Smooth muscle cell (in vitro differentiated cells): ENCODE results near the gene SNX33. TPM values are rescaled to one million over a fixed set of nuclear protein-coding genes. Genes with fewer than 3 reads are reported as not detected.

Experiments
- DNase-seq: peaks from one replicate; lab custom pipeline; 2025; ENCODE audit not compliant: unreplicated experiment; lab: John Stamatoyannopoulos, UW
- H2AFZ ChIP-seq: fragments of 200-600 bp; sonication (generic); 2 replicates; pipeline ENCODE4 v1.6.0; 2016; ENCODE audit warnings: antibody characterized with exemption, low read depth, mild to moderate bottlenecking
- H3F3A ChIP-seq: fragments of 200-600 bp; sonication (generic); 2 replicates; pipeline ENCODE4 v1.6.0; 2017; ENCODE audit warnings: antibody characterized with exemption, low read depth
- H3K27ac ChIP-seq: fragments of 200-600 bp; sonication (generic); 2 replicates; pipeline ENCODE4 v1.5.1; 2016; ENCODE audit warnings: low read depth, mild to moderate bottlenecking
- H3K27me3 ChIP-seq: fragments of 200-600 bp; sonication (generic); 2 replicates; pipeline ENCODE4 v1.6.1; 2016; ENCODE audit warnings: low read depth, mild to moderate bottlenecking
- H3K36me3 ChIP-seq: fragments of 200-600 bp; sonication (generic); 2 replicates; pipeline ENCODE4 v1.5.1; 2016; ENCODE audit warnings: low read depth
- H3K4me1 ChIP-seq: fragments of 200-600 bp; sonication (generic); 2 replicates; pipeline ENCODE4 v1.5.1; 2016; ENCODE audit warnings: low read depth
- H3K4me2 ChIP-seq: fragments of 200-600 bp; sonication (generic); 2 replicates; pipeline ENCODE4 v1.6.0; 2016; ENCODE audit warnings: mild to moderate bottlenecking
- H3K4me3 ChIP-seq: fragments of 200-600 bp; sonication (generic); 2 replicates; pipeline ENCODE4 v1.5.1; 2016; ENCODE audit warnings: mild to moderate bottlenecking
- H3K79me2 ChIP-seq: fragments of 200-600 bp; sonication (generic); 2 replicates; pipeline ENCODE4 v1.6.0; 2016; ENCODE audit warnings: low read depth, mild to moderate bottlenecking
- H3K9ac ChIP-seq: fragments of 200-600 bp; sonication (generic); 2 replicates; pipeline ENCODE4 v1.6.0; 2016; ENCODE audit warnings: low read depth
- H3K9me3 ChIP-seq: fragments of 200-600 bp; sonication (generic); replicated peaks from 2 replicates; pipeline ENCODE4 v1.5.1; 2016; ENCODE audit warnings: low read depth
- H4K20me1 ChIP-seq: fragments of 200-600 bp; sonication (generic); 2 replicates; pipeline ENCODE4 v1.6.0; 2016; ENCODE audit warnings: low read depth
- CTCF ChIP-seq: fragments of 200-600 bp; sonication (generic); IDR thresholded peaks from 2 replicates; pipeline ENCODE4 v1.5.1; 2017; ENCODE audit warnings: borderline replicate concordance, mild to moderate bottlenecking, antibody characterized with exemption; ENCODE audit not compliant: insufficient read depth, poor library complexity, severe bottlenecking
- WGBS: methylation state at CpG from one replicate; pipeline ENCODE4 v1.1.7; 2016; ENCODE audit warnings: low lambda C conversion rate; 5-methylcytosine and 5-hydroxymethylcytosine counted together
- polyA plus RNA-seq: library from polyadenylated mRNA; unstranded; fragments of >200 nt; fragmentation: Nextera tagmentation; extraction: Ambion mirVana; gene quantifications from 2 replicates; pipeline ENCODE4 v1.2.1, GENCODE V29; 2016
- total RNA-seq: library from RNA; depleted of rRNA; stranded (reverse); fragments of >200 nt; gene quantifications from 2 replicates; pipeline ENCODE4 v1.2.3, GENCODE V29; 2014

The SNX33 gene
- total and polyA plus RNA-seq, 2 experiments from 2014 or later = 13.6 to 14.2 TPM

DNA sequence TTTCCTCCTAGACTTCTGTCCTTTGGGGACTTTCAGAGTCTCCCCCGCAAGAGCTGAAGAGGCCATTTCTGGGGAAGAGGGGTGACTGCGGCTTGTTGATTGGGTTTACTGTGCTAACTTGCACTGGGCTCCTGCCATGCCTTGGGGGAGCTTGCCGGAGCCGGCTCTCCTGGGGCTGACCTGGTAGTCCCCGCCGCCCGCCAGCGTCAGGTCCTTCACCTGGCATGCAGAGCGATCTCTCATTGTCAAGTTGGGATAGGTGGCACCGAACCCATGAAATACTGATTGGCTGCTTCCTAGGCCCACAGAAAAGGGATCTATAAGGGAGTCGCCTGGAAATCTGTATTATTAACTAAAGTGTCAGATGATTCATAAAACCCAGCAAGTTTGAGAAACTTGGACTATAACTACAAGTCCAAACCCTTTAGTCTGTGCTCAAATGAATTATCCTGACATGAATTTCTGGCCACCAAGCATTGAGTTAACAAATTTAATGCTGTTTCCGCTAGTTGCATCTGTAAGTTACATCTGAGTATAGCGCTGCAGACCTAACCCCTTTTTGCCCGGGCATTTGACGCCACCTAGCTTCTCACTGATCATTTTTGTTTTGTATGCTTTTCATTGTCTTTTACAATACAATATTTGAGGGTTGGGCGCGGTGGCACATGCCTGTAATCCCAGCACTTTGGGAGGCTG is 7.1 kb upstream of the SNX33 start:
- no peak for TF ChIP-seq CTCF
- peak overlapping the region; percentile 62 for H2AFZ ChIP-seq
- peaks cover 31% of the 10 kb centered on the region for H3K79me2 ChIP-seq
- H3K4me3 ChIP-seq = peak overlapping the region; percentile 65
- DNase-seq = peak; percentile 62
- no peaks in the 10 kb centered on the region for H3K36me3 ChIP-seq
- H3K4me2 ChIP-seq = peak overlapping the region; percentile 85
- peak overlapping the region; percentile 58 for H3K27ac ChIP-seq
- peaks cover 7% of the 10 kb centered on the region for H3K4me1 ChIP-seq
- H3K27me3 ChIP-seq = no peaks in the 10 kb centered on the region
- H3F3A ChIP-seq = peaks cover 9% of the 10 kb centered on the region
- H3K9ac ChIP-seq = peak overlapping the region; percentile 61
- peaks cover 23% of the 10 kb centered on the region for H4K20me1 ChIP-seq
- WGBS = 8% methylated on average over 17 of the region's 17 CpGs
- no peaks in the 10 kb centered on the region for H3K9me3 ChIP-seq

- Histone ChIP-seq H3K79me2 (peaks cover 35% of the 10 kb centered on the region), H3K4me2 (peak overlapping the region; percentile 85), H3K4me1 (peaks cover 7% of the 10 kb centered on the region), H2AFZ (peak overlapping the region; percentile 62), H4K20me1 (peaks cover 23% of the 10 kb centered on the region), H3K36me3 (no peaks in the 10 kb centered on the region), H3K27ac (peak overlapping the region; percentile 58), H3F3A (peaks cover 9% of the 10 kb centered on the region), H3K27me3 (no peaks in the 10 kb centered on the region), H3K9ac (no peak overlapping the region), H3K9me3 (no peaks in the 10 kb centered on the region), H3K4me3 (peak overlapping the region; percentile 65)
- 77% methylated on average over 4 of the region's 4 CpGs for WGBS
- DNase-seq = no peak
- TF ChIP-seq CTCF = no peak
Measured at GRCh38 chr15:75641179-75641503, 6.6 kb upstream of the SNX33 start.

GRCh38 chr15:75641603-75642002 is 6.1 kb upstream of the SNX33 start:
- Histone ChIP-seq H3K9ac (no peak overlapping the region), H3K4me1 (peaks cover 7% of the 10 kb centered on the region), H3K4me3 (no peak overlapping the region), H3K4me2 (no peak overlapping the region), H3K9me3 (no peaks in the 10 kb centered on the region), H4K20me1 (peaks cover 23% of the 10 kb centered on the region), H3K27ac (no peak overlapping the region), H3K79me2 (peaks cover 31% of the 10 kb centered on the region), H3K27me3 (no peaks in the 10 kb centered on the region), H3K36me3 (no peaks in the 10 kb centered on the region), H2AFZ (no peak overlapping the region), H3F3A (peaks cover 9% of the 10 kb centered on the region)
- TF ChIP-seq CTCF = no peak
- no peak for DNase-seq
- over 99% methylated on average over 5 of the region's 5 CpGs for WGBS

- Histone ChIP-seq H3K4me3 (no peak overlapping the region), H3F3A (peaks cover 5% of the 10 kb centered on the region), H3K9me3 (no peaks in the 10 kb centered on the region), H3K27ac (no peak overlapping the region), H3K79me2 (peaks cover 21% of the 10 kb centered on the region), H3K4me1 (peaks cover 6% of the 10 kb centered on the region), H3K27me3 (no peaks in the 10 kb centered on the region), H3K4me2 (no peak overlapping the region), H3K9ac (no peak overlapping the region), H3K36me3 (no peaks in the 10 kb centered on the region), H2AFZ (no peak overlapping the region), H4K20me1 (peaks cover 8% of the 10 kb centered on the region)
- no peak for TF ChIP-seq CTCF
- no peak for DNase-seq
- 73% methylated on average over 2 of the region's 2 CpGs for WGBS
Measured at GRCh38 chr15:75644376-75644775, 3.3 kb upstream of the SNX33 start.
